ENCODE results near the gene STK39. TPM values are rescaled to one million over a fixed set of nuclear protein-coding genes. Genes with fewer than 3 reads are reported as not detected.
A peak's percentile ranks its signal among the peaks of the same experiment; 100 is the strongest.

The STK39 gene
- total and polyA plus RNA-seq, 9 of the 15 experiments (the other 6 are each of a cell fraction or from before 2014, with no cell fraction given), result 0.19 to 0.76 (median 0.51) TPM

DNA sequence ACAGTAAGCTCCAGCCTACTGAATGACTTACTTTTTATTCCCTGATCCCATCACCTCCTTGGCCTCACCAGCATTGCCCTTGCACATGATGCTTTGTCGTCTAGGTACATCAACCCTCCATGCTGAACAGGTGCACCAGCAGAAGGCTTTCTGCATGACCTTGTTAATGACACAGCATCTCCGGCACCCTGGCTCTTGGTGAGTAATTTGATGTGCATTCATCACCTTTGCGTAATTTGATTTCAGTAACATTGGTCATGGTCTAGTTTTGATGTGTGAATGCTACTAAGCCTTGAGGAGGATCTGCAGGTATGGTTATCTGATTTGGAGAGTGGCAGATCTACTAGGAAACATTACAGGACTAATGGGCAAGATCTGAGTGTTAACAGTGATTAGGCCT, 103.6 kb downstream of the STK39 start (continued):
- TF ChIP-seq MYC (IDR thresholded peaks at IDR 0.05; ENCODE audit: low read depth, low read length) (no peak), MYC (CRISPR knock-in tag; IDR thresholded peaks at IDR 0.05; ENCODE audit: borderline replicate concordance, low read depth) (no peak), NR4A1 (CRISPR knock-in tag; IDR thresholded peaks at IDR 0.05) (no peak), NR4A1 (tag; IDR thresholded peaks at IDR 0.05) (no peak), NONO (IDR thresholded peaks at IDR 0.05; ENCODE audit: low read depth in 2 of 2, low read length in 1 of 2) (no peak), ZNF696 (CRISPR knock-in tag; conservative IDR thresholded peaks at IDR 0.05) (no peak), ZNF124 (CRISPR knock-in tag; IDR thresholded peaks at IDR 0.05) (no peak), ZNF75A (CRISPR knock-in tag; IDR thresholded peaks at IDR 0.05) (no peak), BHLHE40 (IDR thresholded peaks at IDR 0.05; ENCODE audit: low read length) (no peak)
- TF ChIP-seq, protein P1, sequence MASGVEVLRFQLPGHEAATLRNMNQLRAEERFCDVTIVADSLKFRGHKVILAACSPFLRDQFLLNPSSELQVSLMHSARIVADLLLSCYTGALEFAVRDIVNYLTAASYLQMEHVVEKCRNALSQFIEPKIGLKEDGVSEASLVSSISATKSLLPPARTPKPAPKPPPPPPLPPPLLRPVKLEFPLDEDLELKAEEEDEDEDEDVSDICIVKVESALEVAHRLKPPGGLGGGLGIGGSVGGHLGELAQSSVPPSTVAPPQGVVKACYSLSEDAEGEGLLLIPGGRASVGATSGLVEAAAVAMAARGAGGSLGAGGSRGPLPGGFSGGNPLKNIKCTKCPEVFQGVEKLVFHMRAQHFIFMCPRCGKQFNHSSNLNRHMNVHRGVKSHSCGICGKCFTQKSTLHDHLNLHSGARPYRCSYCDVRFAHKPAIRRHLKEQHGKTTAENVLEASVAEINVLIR (CRISPR knock-in tag; IDR thresholded peaks at IDR 0.05), result no peak

DNA sequence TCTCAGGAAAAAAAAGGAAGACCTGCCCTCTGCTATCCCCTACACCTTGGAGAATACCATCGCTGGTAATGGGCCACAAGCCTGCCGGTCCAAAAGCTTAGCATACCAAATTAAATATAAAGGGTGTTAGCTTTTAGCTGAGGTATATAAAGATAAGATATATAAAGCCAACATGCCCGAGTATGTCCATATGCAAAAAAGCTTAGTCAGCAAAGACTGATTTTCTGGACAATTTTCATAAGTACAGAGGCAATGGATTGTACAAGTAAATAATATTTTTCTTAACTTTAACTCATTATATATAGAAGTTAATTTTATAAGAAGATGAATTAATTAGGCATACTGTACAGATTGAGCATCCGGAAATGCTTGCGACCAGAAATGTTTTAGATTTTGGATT, 106.5 kb downstream of the STK39 start:
- no peaks in the 10 kb centered on the region for H3K36me3 ChIP-seq (ENCODE audit: control insufficient read depth, insufficient read depth, low read length)
- H3K4me1 ChIP-seq (replicated peaks in 1 of 2; ENCODE audit: control insufficient read depth in 2 of 2, insufficient read depth in 2 of 2, low read length in 2 of 2), result no peaks in the 10 kb centered on the region
- POLR2A ChIA-PET, result interaction anchor here (0.9 kb wide), 1 partner anchor 13 kb away, joined by 3 read pairs; no protein-coding TSS in a partner anchor
- no peaks in the 10 kb centered on the region for H4K20me1 ChIP-seq (replicated peaks; ENCODE audit: control insufficient read depth, insufficient read depth, low read length)
- ATAC-seq, result no peak
- CTCF ChIA-PET (ENCODE audit: low intra/inter-chr PET ratio), result no interaction called here
- TF ChIP-seq MAFK (IDR thresholded peaks at IDR 0.05; ENCODE audit: low read length), result peak; percentile 96
- TF ChIP-seq MBD2 (IDR thresholded peaks at IDR 0.05; ENCODE audit: borderline replicate concordance, low read depth), result no peak
- peak; percentile 88 for TF ChIP-seq C11orf30 (IDR thresholded peaks at IDR 0.05; ENCODE audit: low read depth)
- TF ChIP-seq ZNF316 (IDR thresholded peaks at IDR 0.05), result peak; percentile 92
- peak; percentile 96 for TF ChIP-seq MAFF (IDR thresholded peaks at IDR 0.05; ENCODE audit: low read length)
- TF ChIP-seq MAFG (tag; conservative IDR thresholded peaks at IDR 0.05), result peak; percentile 90
- TF ChIP-seq TEAD4 (IDR thresholded peaks at IDR 0.05; ENCODE audit: low read length), result no peak
- TF ChIP-seq TEAD4 (CRISPR knock-in tag; IDR thresholded peaks at IDR 0.05; ENCODE audit: borderline replicate concordance), result no peak
- intact Hi-C loops (cut with micrococcal nuclease) (loop anchor here (10.0 kb wide), 1 partner anchor 784 kb away; no protein-coding TSS in a partner anchor), in situ Hi-C loops (cut with MboI) (no loop called here)
- no peaks in the 10 kb centered on the region for H3K9me1 ChIP-seq (ENCODE audit: control insufficient read depth, insufficient read depth, low read length)
- no peaks in the 10 kb centered on the region for H3K9me3 ChIP-seq (replicated peaks; ENCODE audit: control insufficient read depth, insufficient read depth, low read depth, low read length)
- FAIRE-seq, result no peak
- no peak overlapping the region for H3K27ac ChIP-seq (ENCODE audit: extremely low read depth, low read depth, low read length)
- H2AFZ ChIP-seq (ENCODE audit: low read depth, low read length), result no peak overlapping the region
- BruUV-seq (replicated peaks), result no TSS peak
- 4% methylated on average over 5 of the region's 5 CpGs for WGBS (ENCODE audit: insufficient coverage, low coverage, missing lambda C conversion rate)
- no peak overlapping the region for H3K4me2 ChIP-seq (ENCODE audit: insufficient read depth, low read length)
- peaks cover 0 to 6% of the 10 kb centered on the region in 2 experiments; a peak in 2 of 5 replicates for H3K27me3 ChIP-seq (ENCODE audit: control insufficient read depth in 2 of 2, insufficient read depth in 2 of 2, low read length in 2 of 2)
- DNase-seq (ENCODE audit: extremely low read depth in 1 of 4, low spot score in 3 of 4), result no peak
- H3K79me2 ChIP-seq (ENCODE audit: control insufficient read depth, insufficient read depth, low read length), result no peaks in the 10 kb centered on the region
- H3K4me3 ChIP-seq, result no peak overlapping the region
- no peak overlapping the region for H3K9ac ChIP-seq (ENCODE audit: insufficient read depth in 1 of 2, low read depth in 2 of 2, low read length in 2 of 2)

Measured in K562 (cell line).